NAMALWA (cell line): ENCODE results near the gene MAST2.
"Not testable (repeated sequence)": the region's sequence is repeated elsewhere in the genome, so short reads cannot be mapped to it uniquely, and the experiment has no call there.

ENCODE experiments used
- DNase-seq: peaks from one replicate; pipeline ENCODE4 v3.0.0-alpha.2; 2015; ENCODE audit warnings: low spot score

The MAST2 gene

GRCh38 chr1:45814776-45815175 lies 11.4 kb downstream of the MAST2 start:
- no peak for DNase-seq

- no peak for DNase-seq
These were observed 12.5 kb downstream of the MAST2 start for GRCh38 chr1:45815667-45816458.

DNA sequence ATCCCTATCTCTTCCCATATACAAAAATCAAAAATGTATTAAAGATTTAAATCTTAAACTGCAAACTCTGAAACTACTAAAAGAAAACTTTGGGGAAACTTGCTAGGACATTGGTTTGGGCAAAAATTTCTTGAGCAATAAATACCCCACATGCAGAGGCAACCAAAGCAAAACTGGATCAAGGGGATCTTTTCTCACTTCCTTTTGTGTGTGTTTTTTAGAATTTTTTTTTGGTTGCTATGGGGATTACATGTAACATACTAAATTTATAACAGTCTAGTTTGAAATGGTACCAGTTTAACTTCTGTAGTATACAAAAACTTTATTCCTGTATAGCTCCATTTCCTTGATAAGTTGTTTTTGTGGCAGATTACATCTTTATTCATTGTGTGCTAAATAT lies 16.8 kb downstream of the MAST2 start:
- peak; percentile 58 for DNase-seq

DNA sequence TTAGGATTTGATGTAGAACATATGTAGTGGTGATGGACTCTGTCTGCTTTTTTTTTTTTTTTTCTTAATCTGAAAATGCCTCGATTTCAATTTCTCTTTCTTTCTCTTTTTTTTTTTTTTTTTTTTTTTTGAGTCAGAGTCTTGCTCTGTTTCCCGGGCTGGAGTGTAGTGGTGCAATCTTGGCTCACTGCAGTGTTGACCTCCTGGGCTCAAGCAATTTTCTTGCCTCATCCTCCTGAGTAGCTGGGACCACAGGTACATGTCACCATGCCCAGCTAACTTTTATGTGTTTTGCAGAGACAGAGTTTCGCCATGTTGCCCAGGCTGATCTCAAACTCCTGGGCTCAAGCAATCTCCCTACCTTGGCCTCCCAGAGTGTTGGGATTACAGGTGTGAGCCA lies 17.4 kb downstream of the MAST2 start:
- no peak for DNase-seq

- DNase-seq, result no peak
These were observed 19.2 kb downstream of the MAST2 start for GRCh38 chr1:45822644-45823043.

DNA sequence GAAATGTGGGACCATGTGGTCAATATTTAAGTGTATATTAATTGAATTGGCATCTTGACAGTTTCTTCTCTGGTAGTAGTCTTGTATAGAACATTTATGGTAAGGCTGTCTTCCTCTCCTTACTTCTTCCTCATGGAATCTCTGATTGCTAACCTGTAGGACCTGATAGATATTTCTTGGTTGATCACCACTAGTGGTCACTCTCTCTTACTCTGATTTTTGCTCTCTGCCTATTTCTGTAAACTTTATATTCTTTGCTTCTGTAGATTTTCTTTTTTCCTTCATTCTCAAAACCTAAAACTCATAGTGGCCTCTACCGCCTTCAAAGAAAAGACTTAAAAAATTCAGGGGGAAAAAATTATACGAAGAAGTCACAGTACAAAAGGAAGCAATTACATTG lies 21.2 kb downstream of the MAST2 start:
- no peak for DNase-seq

DNA sequence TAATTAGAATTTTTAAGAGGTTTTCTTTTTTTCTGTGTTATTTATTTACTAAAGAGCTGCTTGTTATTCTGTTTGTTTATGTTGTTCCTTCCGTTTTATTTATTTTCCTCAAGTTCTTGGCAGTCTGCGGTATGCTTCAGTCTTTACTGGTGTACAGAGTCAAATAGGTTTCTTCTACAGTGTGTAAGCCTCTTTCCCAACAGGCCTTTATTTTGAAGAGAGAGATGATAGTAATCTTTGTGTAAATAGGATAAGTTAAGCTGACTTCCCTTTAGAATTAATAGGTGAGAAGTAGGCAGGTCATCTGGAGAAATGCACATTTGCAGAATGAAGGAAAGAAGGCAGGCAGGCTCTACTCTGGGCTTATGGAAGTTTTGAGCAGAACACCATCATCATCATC lies 23.8 kb downstream of the MAST2 start:
- no peak for DNase-seq

GRCh38 chr1:45828841-45829240 lies 25.4 kb downstream of the MAST2 start:
- DNase-seq, result no peak

DNA sequence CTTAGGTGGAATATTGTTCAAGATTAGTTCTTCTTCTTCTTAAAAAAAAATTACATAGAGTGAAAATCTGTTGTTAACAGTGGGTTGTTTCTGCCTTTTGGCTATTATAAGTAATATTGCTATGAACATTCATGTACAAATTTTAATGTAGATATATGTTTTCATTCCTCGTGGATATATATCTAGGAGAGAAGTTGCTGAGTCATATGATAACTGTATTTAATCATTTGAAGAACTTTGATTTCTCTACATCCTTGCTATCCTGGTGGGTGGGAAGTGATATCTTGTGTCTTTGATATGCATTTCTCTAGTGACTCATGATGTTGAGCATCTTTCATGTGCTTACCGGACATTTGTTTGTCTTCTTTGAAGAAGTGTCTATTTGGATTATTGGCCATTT lies 29.9 kb downstream of the MAST2 start:
- DNase-seq, result no peak

- no peak for DNase-seq
These were observed 31.3 kb downstream of the MAST2 start for GRCh38 chr1:45834689-45835088.

DNA sequence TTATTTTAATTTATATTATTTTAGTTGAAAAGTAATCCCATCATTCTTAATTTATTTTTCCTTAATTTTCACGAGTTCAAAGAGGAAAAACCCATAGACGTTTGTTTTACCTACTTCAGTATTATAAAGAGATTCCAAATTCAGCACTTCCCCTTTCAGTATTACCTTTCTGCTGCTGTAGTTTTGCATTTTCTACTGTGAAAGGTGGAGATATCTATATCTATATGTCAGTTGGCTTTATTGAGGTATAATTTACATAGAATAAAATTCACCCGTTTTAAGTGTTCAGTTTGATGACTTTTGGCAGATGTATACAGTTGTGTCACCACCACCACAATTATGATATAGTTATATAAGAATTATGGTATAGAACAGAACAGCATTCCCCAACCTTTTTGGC lies 33.0 kb downstream of the MAST2 start:
- no peak for DNase-seq

GRCh38 chr1:45836861-45837260 lies 33.4 kb downstream of the MAST2 start:
- DNase-seq, result not testable (repeated sequence)

GRCh38 chr1:45838322-45838721 lies 34.9 kb downstream of the MAST2 start:
- DNase-seq, result not testable (repeated sequence)

DNA sequence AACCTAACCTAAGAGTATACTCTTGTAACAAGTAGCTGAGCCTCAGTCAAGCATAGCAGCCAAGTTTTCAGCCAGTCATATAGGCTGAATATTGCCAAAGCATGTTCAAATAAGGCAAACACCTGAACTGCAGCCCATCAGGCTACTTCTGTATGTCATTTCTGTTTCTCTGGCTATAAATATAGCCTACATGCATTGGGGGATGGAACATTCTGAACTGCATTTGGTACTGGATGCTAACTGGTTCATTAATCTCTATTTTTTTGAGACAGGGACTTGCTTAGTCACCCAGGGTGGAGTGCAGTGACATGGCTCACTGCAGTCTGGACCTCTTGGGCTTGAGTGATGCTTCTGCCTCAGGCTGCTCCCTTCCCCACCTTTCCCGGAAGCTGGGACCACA lies 37.3 kb downstream of the MAST2 start:
- peak; percentile 12 for DNase-seq

GRCh38 chr1:45842786-45843185 lies 39.4 kb downstream of the MAST2 start:
- no peak for DNase-seq

DNA sequence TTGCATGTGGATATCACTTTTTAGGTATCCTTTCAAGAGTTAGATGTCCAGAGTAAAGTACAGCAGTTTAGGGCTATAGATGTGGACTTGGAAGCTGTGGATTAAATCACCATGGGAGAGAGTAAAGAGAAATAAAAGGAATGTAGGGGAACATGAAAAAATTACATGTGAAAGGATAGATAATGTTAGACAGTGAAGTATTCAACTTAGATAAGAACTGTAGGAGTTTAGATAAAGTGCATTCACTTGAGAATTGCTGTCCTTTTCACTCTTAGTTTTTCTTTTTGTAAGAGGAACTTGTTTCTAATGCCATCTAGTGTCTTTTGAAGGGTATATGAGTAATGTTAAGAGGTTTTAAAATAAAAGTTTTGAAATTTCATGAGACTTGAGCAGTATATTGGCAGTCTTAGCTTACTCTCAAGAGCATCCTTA lies 40.1 kb downstream of the MAST2 start:
- peak; percentile 47 for DNase-seq

DNA sequence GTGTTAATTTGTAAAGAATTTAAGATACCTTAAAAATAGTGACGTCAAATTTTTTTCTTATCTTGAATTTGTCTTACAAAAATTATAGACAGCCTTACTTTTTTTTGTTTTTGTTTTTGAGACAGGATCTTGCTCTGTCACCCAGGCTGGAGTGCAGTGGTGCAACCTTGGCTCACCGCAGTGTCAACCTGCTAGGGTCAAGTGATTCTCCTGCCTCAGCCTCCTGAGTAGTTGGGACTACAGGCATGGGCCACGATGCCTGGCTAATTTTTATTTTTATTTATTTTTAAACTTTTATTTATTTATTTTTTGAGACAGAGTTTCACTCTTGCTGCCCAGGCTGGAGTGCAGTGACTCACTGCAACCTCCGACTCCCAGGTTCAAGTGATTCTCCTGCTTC lies 40.6 kb downstream of the MAST2 start:
- not testable (repeated sequence) for DNase-seq

DNA sequence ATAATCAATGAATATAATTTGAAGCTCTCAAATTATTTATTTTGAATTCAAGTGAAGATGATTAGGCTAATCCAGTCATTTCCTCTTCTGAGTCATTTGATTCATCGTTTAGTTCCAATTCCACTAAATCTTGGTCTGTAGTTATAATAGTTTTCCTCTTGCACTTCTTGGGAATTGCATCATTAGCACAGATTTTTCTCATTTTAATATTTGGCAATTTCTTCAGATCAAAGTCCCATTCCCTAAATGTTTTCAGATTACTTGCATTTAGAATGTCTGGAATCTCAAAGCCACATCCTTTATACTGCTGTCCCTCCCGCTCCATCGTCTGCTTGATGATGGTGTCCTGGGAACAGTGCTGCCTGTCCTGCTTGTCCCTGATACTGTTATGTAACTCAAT lies 43.5 kb downstream of the MAST2 start:
- DNase-seq, result no peak

GRCh38 chr1:45848097-45848496 lies 44.7 kb downstream of the MAST2 start:
- DNase-seq, result no peak

- no peak for DNase-seq
These were observed 45.3 kb downstream of the MAST2 start for GRCh38 chr1:45848714-45849113.

GRCh38 chr1:45850017-45850416 lies 46.6 kb downstream of the MAST2 start:
- DNase-seq, result no peak

- no peak for DNase-seq
These were observed 51.3 kb downstream of the MAST2 start for GRCh38 chr1:45854724-45855123.

DNA sequence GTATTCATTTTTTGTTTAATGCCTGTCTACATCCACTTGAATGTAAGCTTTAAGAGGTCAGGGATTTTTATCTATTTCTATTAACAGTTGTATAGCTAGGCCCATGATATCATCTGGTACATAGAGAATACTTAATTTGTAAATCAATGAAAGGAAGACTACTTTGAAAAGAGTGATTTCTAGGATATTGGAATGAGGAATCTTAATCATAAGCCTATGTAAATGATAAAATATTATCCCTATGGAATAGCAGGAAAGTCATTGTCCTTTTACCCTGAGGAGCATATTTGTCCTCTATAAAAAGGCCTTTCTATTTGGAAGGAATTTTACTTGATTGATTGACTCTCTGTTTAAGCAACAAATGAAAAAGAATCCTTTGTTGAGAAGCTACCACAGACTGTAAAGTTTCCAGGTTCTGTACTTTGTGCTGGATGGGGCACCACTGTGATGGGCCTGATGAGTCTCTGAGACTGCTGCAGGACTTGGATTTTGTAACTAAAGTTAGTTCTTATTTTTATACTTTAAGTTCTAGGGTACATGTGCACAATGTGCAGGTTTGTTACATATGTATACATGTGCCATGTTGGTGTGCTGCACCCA lies 53.8 kb downstream of the MAST2 start:
- no peak for DNase-seq
